HG03280 (cell line): ENCODE data around the gene SMARCAL1.
"Not testable (repeated sequence)": the region's sequence is repeated elsewhere in the genome, so short reads cannot be mapped to it uniquely, and the experiment has no call there.

Source experiments
- ATAC-seq: cut with Tn5 transposase; IDR thresholded peaks from one replicate; pipeline ENCODE4 v1.9.1; 2021; ENCODE audit warnings: mild to moderate bottlenecking, moderate library complexity; ENCODE audit not compliant: unreplicated experiment

SMARCAL1 gene

GRCh38 chr2:216498379-216499352 lies 86.4 kb downstream of the SMARCAL1 start, which contains the start of gene RPL37A:
Gene RPL37A, plus strand, starts transcription at chr2:216498844. Its CDS starts 31 bp downstream, at chr2:216498875.
- ATAC-seq: peak; percentile 96

DNA sequence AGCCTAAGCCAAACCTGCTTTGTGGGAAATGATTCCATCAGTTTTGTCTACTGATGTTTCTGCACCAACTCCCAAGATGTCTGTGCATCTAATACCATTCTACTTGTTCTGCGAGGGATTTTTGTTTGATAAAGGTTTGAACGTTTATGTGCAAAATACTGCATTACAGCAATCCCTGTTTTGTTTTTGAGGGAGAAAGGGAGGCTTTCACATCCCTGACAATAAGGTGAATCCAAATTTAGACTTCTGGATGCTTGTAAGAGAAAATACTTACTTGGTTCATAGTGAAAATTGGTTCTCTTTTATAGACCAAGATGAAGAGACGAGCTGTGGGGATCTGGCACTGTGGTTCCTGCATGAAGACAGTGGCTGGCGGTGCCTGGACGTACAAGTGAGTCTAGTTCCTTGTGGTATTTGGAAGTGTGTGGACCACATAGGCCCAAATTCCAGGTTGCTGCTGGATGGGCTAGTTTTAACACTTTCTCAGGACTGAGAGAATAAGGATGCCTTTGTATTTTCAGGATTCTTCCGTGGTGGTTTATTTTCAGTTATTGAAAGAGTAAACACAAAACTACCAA lies 87.4 kb downstream of the SMARCAL1 start:
- ATAC-seq: no peak

DNA sequence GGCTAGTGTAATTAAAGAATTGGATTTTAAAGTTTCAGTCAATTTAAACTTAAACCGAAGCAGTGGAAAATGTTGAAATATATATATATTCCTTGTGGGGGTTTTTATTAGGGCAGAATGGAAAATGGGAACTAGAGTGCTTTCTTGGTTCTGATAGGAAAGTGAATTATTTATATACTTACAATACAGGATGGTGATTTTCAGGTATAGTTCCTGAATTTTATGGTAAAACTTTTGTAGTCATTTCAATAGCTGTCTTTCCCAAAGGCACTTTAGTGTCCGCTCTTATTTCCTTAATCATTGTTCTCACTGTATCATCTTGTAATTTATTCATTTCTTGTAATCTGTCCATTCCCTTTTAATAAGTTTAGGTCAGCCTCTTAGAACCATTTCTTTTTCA lies 88.3 kb downstream of the SMARCAL1 start:
- ATAC-seq: no peak

DNA sequence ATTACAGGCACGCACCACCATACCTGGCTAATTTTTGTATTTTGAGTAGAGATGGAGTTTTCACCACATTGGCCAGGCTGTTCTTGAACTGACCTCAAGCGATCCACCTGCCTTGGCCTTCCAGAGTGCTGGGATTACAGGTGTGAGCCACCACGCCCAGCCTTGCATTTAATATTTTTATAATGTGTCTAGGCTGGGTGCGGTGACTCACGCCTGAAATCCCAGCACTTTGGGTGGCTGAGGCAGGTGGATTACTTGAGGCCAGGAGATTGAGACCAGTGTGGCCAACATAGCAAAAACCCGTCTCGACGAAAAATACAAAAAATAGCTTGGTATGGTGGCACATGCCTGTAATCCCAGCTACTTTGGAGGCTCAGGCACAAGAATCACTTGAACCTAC lies 89.6 kb downstream of the SMARCAL1 start:
- no peak for ATAC-seq

- ATAC-seq: no peak
These were observed 90.3 kb downstream of the SMARCAL1 start for GRCh38 chr2:216502381-216503158.

- no peak for ATAC-seq
These were observed 90.9 kb downstream of the SMARCAL1 start for GRCh38 chr2:216503159-216503629.

DNA sequence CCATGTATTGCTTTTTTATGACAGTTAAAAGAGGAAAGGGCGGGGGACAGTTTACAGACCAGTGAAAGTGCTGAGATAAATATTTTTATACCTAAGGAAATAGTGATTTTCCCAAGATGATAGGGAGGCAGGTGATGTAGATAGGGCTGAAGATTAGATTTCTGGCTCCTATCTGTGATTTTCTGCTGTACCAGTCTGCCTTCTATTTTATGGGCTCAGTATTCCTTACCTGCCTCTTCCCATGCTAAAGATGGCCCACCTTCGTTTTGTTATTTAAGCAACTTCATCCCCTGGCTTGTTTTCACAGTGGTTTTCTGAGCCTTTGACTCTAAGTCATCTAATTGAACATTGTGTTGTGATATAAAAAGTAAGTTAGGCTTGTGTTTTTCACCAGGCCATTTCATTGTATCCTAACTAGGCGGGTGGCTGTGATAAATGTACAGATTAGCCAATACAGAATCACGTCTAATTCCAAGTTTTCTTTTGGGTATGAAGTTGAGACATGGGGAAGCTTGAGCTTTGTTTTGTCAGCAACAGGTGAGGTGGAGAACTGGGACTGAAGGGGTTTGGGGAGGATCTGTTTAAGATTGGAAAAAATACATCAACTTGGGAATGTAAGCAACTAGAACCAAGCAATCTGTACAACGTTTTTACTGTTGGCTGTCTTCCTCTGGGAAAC lies 91.6 kb downstream of the SMARCAL1 start:
- no peak for ATAC-seq

- ATAC-seq: no peak
These were observed 92.1 kb downstream of the SMARCAL1 start for GRCh38 chr2:216504376-216504762.

GRCh38 chr2:216505133-216506106 lies 93.1 kb downstream of the SMARCAL1 start:
- ATAC-seq: no peak

- ATAC-seq: no peak
These were observed 95.2 kb downstream of the SMARCAL1 start for GRCh38 chr2:216507220-216508160.

DNA sequence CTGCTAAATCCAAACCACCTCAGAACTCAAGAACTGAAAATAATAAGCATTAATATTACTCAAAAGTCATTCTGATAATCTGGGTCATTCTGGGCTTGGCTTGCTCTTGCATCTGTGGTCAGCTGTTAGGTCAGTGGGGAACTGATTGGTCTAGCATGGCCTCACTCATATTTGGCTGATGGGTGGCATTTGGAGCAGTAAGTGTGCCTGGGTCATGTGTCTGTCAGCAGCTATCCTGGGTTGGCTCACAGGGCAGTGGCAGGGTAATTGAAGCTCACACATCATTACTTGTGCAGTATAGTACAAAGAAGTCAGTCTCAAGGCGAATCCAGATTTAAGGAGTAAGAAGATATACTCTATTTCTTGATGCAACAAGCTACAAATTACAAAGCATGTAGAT lies 95.9 kb downstream of the SMARCAL1 start:
- no peak for ATAC-seq

DNA sequence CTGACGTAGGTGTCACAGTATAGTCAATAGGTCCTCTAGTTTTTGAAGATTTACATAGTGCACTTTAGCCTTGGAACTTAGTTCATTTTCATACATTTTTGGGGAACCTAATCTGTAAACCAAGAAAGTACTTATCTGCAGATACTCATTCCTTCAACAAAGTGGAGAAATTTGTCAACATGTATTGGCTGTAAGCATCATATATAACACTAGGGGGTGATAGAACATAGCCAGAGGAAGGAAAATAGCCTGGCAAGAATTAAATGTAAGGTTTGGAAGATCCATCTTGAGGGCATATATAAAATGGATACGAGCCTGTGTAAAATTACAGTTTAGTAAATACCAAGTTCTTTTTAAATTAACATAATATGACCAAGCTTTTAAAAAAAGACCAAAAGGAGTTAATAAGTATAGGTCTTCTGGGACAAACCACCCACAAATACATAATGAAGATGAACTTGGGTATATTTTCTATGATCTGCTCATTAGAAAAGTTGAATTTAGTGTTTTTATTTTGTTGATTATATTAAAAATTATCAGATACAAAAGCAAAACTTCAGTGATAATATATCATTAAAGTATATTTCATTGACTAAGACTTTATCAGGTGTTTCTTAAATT lies 104.6 kb downstream of the SMARCAL1 start:
- no peak for ATAC-seq

GRCh38 chr2:216517447-216518225 lies 105.4 kb downstream of the SMARCAL1 start:
- ATAC-seq: no peak

- ATAC-seq: not testable (repeated sequence)
These were observed 106.4 kb downstream of the SMARCAL1 start for GRCh38 chr2:216518566-216519119.

GRCh38 chr2:216519154-216519762 lies 107.0 kb downstream of the SMARCAL1 start:
- ATAC-seq: peak; percentile 73

- no peak for ATAC-seq
These were observed 107.8 kb downstream of the SMARCAL1 start for GRCh38 chr2:216520112-216520511.
